ACHN (cell line): ENCODE data around the gene RASGRP2.

Experiments
- DNase-seq: peaks from one replicate; pipeline ENCODE4 v3.0.0-alpha.2; 2015
- in situ Hi-C: cut with HindIII; loops from 2 replicates; pipeline ENCODE4 v1.10.0; 2017; ENCODE audit warnings: low sequenced_read_pairs, low pct_ligation_motif_present, low pct_unique_long_range_greater_than_20kb

Gene RASGRP2

GRCh38 chr11:64743591-64744543 lies at the start of gene RASGRP2:
TSS of gene RASGRP2 (minus strand) at chr11:64744142. CDS start at chr11:64742866, 1,276 bp downstream.
- in situ Hi-C loops, result no loop called here
- peak; percentile 57 for DNase-seq

DNA sequence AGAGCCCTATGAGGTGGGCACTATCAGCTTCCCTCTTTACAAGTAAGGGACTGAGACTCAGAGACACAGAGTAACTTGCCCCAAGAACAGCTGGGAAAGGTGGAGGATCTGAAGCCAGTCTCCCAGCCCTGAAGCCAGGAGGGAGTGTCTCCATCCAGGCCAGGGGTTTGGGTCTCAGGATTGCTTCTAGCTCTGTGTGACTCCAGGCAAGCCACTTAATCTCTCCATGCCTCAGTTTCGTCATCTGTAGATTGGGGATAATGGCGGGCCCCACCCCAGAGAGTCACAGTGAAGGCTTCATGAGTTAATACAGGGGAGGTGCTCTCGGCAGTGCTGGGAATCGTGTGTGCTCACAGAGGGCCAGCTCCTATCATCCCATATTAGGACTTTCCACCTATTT lies 48.5 kb upstream of the RASGRP2 start:
- in situ Hi-C loops, result no loop called here
- DNase-seq, result no peak

DNA sequence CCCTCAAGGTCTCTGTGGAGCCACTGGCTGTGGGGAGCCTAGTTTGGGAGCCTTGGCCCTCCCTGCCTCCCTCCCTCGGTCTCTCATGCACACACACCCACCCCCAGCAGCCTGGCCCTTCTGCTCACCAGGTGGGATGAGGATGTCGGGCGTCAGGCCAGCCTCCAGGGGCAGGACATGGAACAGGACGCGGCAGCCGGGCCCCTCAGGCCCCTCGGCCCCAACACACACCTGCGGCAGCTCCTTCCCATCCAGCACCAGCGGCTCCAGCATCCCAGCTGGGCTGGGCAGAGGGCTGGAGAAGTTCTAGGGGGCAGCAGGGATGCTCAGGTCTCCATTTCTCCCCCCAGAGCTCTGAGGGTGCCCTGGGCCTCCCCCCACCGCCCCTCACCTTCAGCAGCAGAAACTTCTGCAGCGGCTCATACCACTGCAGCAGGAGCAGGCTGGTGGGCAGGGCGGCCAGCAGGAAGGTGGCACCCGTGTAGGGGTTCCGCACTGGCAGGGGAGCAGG lies 47.9 kb upstream of the RASGRP2 start:
- in situ Hi-C loops, result no loop called here

GRCh38 chr11:64790205-64791095 lies 46.5 kb upstream of the RASGRP2 start:
- DNase-seq, result no peak
- in situ Hi-C loops, result no loop called here

More for the DNA sequence above, 47.9 kb upstream of the RASGRP2 start:
- no peak for DNase-seq

- DNase-seq, result no peak
- in situ Hi-C loops, result no loop called here
Observed at GRCh38 chr11:64789331-64790204, 45.6 kb upstream of the RASGRP2 start.

GRCh38 chr11:64788321-64789215 lies 44.6 kb upstream of the RASGRP2 start:
- no peak for DNase-seq
- in situ Hi-C loops, result no loop called here

- peak; percentile 57 for DNase-seq
- in situ Hi-C loops, result no loop called here
Observed at GRCh38 chr11:64787526-64788320, 43.8 kb upstream of the RASGRP2 start.

DNA sequence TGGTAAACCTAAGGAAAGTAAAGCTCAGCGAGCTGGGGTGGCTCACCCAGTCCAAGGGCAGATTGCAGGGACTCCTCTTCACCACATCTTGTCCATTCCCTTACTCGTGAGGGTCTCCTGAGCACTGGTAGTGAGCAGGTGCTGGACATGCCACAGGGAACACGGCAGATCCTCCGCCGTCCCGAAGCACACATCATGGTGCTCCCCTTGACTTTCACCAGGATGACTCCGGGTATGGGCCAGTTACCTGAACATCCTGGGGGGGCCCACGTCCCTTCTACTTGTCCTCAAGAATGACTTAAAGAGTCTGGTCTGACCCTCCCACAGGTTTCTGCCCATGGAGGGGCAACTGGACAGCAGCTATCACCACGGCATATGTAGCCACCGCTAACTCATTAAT lies 42.4 kb upstream of the RASGRP2 start:
- DNase-seq, result no peak
- in situ Hi-C loops, result no loop called here

DNA sequence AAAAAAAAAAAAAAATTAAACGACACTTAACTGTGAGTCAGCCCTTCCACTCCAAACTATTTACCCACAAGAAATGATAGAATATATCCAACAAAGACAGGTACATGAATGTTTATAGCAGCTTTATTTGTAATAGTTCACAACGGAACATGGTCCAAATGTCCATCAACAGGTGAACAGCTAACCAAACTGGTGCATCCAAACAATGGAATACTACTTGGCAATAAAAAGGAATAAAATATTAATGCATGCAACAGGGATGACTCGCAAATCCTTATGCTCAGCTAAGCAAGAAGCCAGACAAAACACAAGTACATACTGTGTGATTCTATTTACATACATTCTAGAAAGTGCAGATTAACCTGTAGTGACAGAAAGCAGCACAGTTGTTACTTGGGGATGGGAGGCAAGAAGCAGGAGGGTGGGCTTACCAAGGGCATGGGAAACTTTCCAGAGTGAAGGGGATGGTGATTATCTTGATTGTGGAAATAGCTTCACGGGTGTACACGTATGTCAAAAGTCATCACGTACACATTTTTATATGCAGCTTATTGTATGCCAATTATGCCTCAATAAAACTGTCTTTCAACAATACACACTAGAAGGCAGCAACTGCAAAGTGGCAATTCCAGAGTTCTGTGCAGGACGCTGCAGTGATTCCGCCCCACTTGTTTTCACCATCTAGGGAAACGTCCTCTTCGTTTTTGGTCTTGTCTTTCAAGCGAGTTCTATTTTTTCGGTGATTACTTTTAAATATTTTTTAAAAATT lies 41.1 kb upstream of the RASGRP2 start:
- in situ Hi-C loops, result no loop called here
- DNase-seq, result no peak

GRCh38 chr11:64778473-64779298 lies 34.7 kb upstream of the RASGRP2 start, which contains the start of gene SF1:
TSS of gene SF1 (minus strand) at chr11:64778542. CDS start at chr11:64778392, 150 bp downstream.
- peak; percentile 99 for DNase-seq
- in situ Hi-C loops, result no loop called here

DNA sequence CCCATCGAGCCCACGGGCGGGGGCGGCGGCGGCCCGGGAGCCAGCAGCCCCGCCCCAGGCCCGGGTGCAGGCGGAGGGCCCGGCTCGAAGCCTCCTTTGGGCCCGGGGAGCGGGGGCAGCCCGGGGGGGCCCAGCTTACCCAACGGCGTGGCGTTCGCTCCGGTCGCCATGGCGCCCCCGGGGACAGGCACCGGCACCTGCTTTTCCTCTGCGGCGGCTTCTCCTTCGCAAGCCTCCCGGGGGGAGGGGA lies 34.2 kb upstream of the RASGRP2 start:
- in situ Hi-C loops, result no loop called here
- no peak for DNase-seq

- DNase-seq, result peak; percentile 72
- in situ Hi-C loops, result no loop called here
Observed at GRCh38 chr11:64777449-64778222, 33.7 kb upstream of the RASGRP2 start.

GRCh38 chr11:64776875-64777274 lies 32.9 kb upstream of the RASGRP2 start:
- in situ Hi-C loops, result no loop called here
- no peak for DNase-seq

- DNase-seq, result no peak
- in situ Hi-C loops, result no loop called here
Observed at GRCh38 chr11:64776425-64776824, 32.5 kb upstream of the RASGRP2 start.

GRCh38 chr11:64774144-64774543 lies 30.2 kb upstream of the RASGRP2 start:
- in situ Hi-C loops, result no loop called here
- DNase-seq, result no peak
